Rectal smooth muscle tissue (tissue), 1 donor: ENCODE results near the gene USP17L29.
"Not testable (repeated sequence)": the region's sequence is repeated elsewhere in the genome, so short reads cannot be mapped to it uniquely, and the experiment has no call there.

Source experiments
- H3K27ac ChIP-seq: one replicate; pipeline ENCODE4 v1.7.0; 2013; ENCODE audit warnings: low read depth, low read length, inconsistent platforms
- H3K27me3 ChIP-seq: one replicate; pipeline ENCODE4 v1.7.0; 2013; ENCODE audit warnings: low read length; ENCODE audit not compliant: control insufficient read depth, insufficient read depth
- H3K36me3 ChIP-seq: one replicate; pipeline ENCODE4 v1.7.0; 2013; ENCODE audit warnings: low read length; ENCODE audit not compliant: control insufficient read depth, insufficient read depth
- H3K4me1 ChIP-seq: one replicate; pipeline ENCODE4 v1.7.0; 2013; ENCODE audit warnings: low read length; ENCODE audit not compliant: control insufficient read depth, insufficient read depth
- H3K4me3 ChIP-seq: one replicate; pipeline ENCODE4 v1.7.0; 2013; ENCODE audit warnings: low read length
- H3K9ac ChIP-seq: one replicate; pipeline ENCODE4 v1.7.0; 2013; ENCODE audit warnings: low read length

USP17L29 gene

DNA sequence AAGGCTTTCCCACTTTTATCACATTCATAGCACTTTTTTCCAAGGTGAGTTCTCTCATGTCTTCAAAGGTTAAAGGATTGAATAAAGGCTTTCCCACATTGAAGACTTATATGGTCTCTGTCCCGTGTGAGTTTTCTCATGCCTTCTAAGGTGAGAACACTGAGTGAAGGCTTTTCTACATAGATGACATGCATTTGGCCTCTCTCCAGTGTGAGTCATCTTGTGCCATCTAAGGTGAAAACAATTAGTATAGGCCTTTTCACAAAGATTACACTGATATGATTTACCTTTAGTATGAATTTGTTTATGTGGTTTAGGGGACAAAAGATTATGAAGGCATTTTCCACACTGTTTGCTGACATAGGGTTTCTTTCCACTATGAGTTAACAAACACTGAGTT lies 30.7 kb downstream of the USP17L29 start:
- Histone ChIP-seq H3K9ac (no peak overlapping the region), H3K4me3 (no peak overlapping the region), H3K27me3 (no peaks in the 10 kb centered on the region), H3K27ac (no peak overlapping the region), H3K36me3 (no peaks in the 10 kb centered on the region), H3K4me1 (no peaks in the 10 kb centered on the region)

DNA sequence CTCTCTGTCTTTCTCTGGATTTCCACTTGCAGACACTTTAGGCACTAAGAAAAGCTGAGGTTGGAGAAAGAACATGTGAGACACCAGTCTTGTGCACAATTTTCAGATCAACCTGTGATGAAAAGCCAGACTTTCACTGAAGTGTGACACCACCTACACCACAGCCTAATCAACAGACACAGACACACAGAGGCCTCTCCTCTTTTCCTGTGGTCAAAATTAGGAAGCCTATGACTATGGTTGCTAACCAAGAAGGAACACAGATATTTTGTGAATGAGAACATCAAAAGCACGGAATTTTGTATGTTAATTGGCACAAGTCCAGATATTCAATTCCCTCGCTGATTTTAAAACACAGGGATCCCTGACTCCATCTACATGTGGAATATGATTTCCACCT lies 35.6 kb downstream of the USP17L29 start:
- not testable (repeated sequence) for H3K4me1 ChIP-seq, H3K4me3 ChIP-seq, H3K36me3 ChIP-seq, H3K27ac ChIP-seq, H3K9ac ChIP-seq, H3K27me3 ChIP-seq
